H9 (cell line): ENCODE measurements around the gene CYFIP1. TPM values are rescaled to one million over a fixed set of nuclear protein-coding genes. Genes with fewer than 3 reads are reported as not detected.
A peak's percentile ranks its signal among the peaks of the same experiment; 100 is the strongest.

Experiments used
- DNase-seq: peaks from one replicate; pipeline ENCODE4 v3.0.0-alpha.2; 2017
- H2AFZ ChIP-seq: one replicate; pipeline ENCODE4 v1.6.1; 2013; ENCODE audit warnings: mild to moderate bottlenecking, low read length, control low read depth, moderate library complexity
- H2AK5ac ChIP-seq: 2 replicates; pipeline ENCODE4 v1.6.1; 2013; ENCODE audit warnings: low read length, control low read depth, mixed read lengths; ENCODE audit not compliant: insufficient read length
- H2BK120ac ChIP-seq: one replicate; pipeline ENCODE4 v1.6.1; 2013; ENCODE audit warnings: low read depth, mild to moderate bottlenecking, low read length, control low read depth, inconsistent platforms; ENCODE audit not compliant: poor library complexity, severe bottlenecking
- H2BK12ac ChIP-seq: 2 replicates; pipeline ENCODE4 v1.6.1; 2013; ENCODE audit warnings: low read length, control low read depth, mixed read lengths, low read depth; ENCODE audit not compliant: insufficient read length
- H2BK15ac ChIP-seq: 2 replicates; pipeline ENCODE4 v1.6.1; 2013; ENCODE audit warnings: low read depth, low read length, control low read depth
- H2BK20ac ChIP-seq: one replicate; pipeline ENCODE4 v1.6.1; 2013; ENCODE audit warnings: low read depth, mild to moderate bottlenecking, low read length, control low read depth, inconsistent platforms; ENCODE audit not compliant: poor library complexity, severe bottlenecking
- H2BK5ac ChIP-seq: 2 replicates; pipeline ENCODE4 v1.6.1; 2013; ENCODE audit warnings: low read length, control low read depth, mixed read lengths; ENCODE audit not compliant: insufficient read length
- H3K14ac ChIP-seq: 2 replicates; pipeline ENCODE4 v1.6.1; 2013; ENCODE audit warnings: low read length, control low read depth; ENCODE audit not compliant: insufficient read depth
- H3K18ac ChIP-seq: 2 replicates; pipeline ENCODE4 v1.6.1; 2013; ENCODE audit warnings: low read depth, mild to moderate bottlenecking, mixed read lengths, low read length, control low read depth; ENCODE audit not compliant: insufficient read length
- H3K23ac ChIP-seq: 2 replicates; pipeline ENCODE4 v1.6.1; 2013; ENCODE audit warnings: low read length, control low read depth, mixed read lengths, low read depth; ENCODE audit not compliant: insufficient read length
- H3K23me2 ChIP-seq: 2 replicates; pipeline ENCODE4 v1.6.1; 2013; ENCODE audit warnings: low read depth, mild to moderate bottlenecking, mixed read lengths, low read length, control low read depth; ENCODE audit not compliant: insufficient read length, poor library complexity, severe bottlenecking
- H3K27ac ChIP-seq: 2 replicates; pipeline ENCODE4 v1.5.1; 2013; ENCODE audit warnings: low read length, control low read depth, mixed read lengths, low read depth; ENCODE audit not compliant: insufficient read length
- H3K27me3 ChIP-seq: 2 replicates; pipeline ENCODE4 v1.6.1; 2013; ENCODE audit warnings: low read length, control low read depth, inconsistent platforms; ENCODE audit not compliant: insufficient read depth
- H3K4ac ChIP-seq: 2 replicates; pipeline ENCODE4 v1.6.1; 2013; ENCODE audit warnings: low read depth, mild to moderate bottlenecking, control low read depth, inconsistent platforms, low read length, moderate library complexity
- H3K4me1 ChIP-seq: 2 replicates; pipeline ENCODE4 v1.6.1; 2013; ENCODE audit warnings: low read length, control low read depth, inconsistent platforms; ENCODE audit not compliant: insufficient read depth
- H3K4me2 ChIP-seq: 2 replicates; pipeline ENCODE4 v1.6.1; 2013; ENCODE audit warnings: low read length, control low read depth, mixed read lengths; ENCODE audit not compliant: insufficient read length, insufficient read depth
- H3K56ac ChIP-seq: 2 replicates; pipeline ENCODE4 v1.6.1; 2013; ENCODE audit warnings: low read depth, mild to moderate bottlenecking, mixed read lengths, low read length, control low read depth; ENCODE audit not compliant: insufficient read length
- H3K79me1 ChIP-seq: 2 replicates; pipeline ENCODE4 v1.6.1; 2013; ENCODE audit warnings: low read depth, mild to moderate bottlenecking, moderate library complexity, low read length, control low read depth, inconsistent platforms; ENCODE audit not compliant: insufficient read depth, poor library complexity, severe bottlenecking
- H3K79me2 ChIP-seq: 2 replicates; pipeline ENCODE4 v1.6.1; 2013; ENCODE audit warnings: low read length, control low read depth, inconsistent platforms; ENCODE audit not compliant: insufficient read depth
- H3K9ac ChIP-seq: 2 replicates; pipeline ENCODE4 v1.6.1; 2013; ENCODE audit warnings: low read length, control low read depth, mixed read lengths; ENCODE audit not compliant: insufficient read length; ENCODE audit errors: extremely low read depth
- H3K9me3 ChIP-seq: one replicate; pipeline ENCODE4 v1.6.1; 2013; ENCODE audit warnings: low read depth, low read length, inconsistent platforms; ENCODE audit not compliant: control insufficient read depth
- H3T11ph ChIP-seq: one replicate; pipeline ENCODE4 v1.6.1; 2013; ENCODE audit warnings: mild to moderate bottlenecking, low read length, control low read depth, inconsistent platforms
- H4K20me1 ChIP-seq: one replicate; pipeline ENCODE4 v1.6.1; 2013; ENCODE audit not compliant: control insufficient read depth, insufficient read length, insufficient read depth
- H4K5ac ChIP-seq: 2 replicates; pipeline ENCODE4 v1.6.1; 2013; ENCODE audit warnings: low read depth, mild to moderate bottlenecking, mixed read lengths, low read length, control low read depth; ENCODE audit not compliant: insufficient read length
- H4K8ac ChIP-seq: replicated peaks from 2 replicates; pipeline ENCODE4 v1.6.1; 2013; ENCODE audit warnings: low read length, control low read depth, mixed read lengths, low read depth; ENCODE audit not compliant: insufficient read length
- H4K91ac ChIP-seq: 2 replicates; pipeline ENCODE4 v1.6.1; 2013; ENCODE audit warnings: low read depth, mild to moderate bottlenecking, moderate library complexity, mixed read lengths, low read length, control low read depth; ENCODE audit not compliant: insufficient read length
- H3K27ac Mint-ChIP-seq, 3 experiments: 2 replicates in 2 of 3; 3 replicates in 1 of 3; pipeline ENCODE4 v1.8.0; 2020 to 2021; ENCODE audit warnings: mixed read lengths in 3 of 3, mild to moderate bottlenecking in 1 of 3, moderate library complexity in 1 of 3
- H3K27me3 Mint-ChIP-seq: 2 replicates; pipeline ENCODE4 v1.8.0; 2021; ENCODE audit warnings: low read depth, mild to moderate bottlenecking, moderate library complexity, mixed read lengths
- H3K36me3 Mint-ChIP-seq, 3 experiments: 2 replicates in 2 of 3; 3 replicates in 1 of 3; pipeline ENCODE4 v1.8.0; 2020 to 2021; ENCODE audit warnings: low read depth in 3 of 3, mixed read lengths in 3 of 3; ENCODE audit not compliant: insufficient read depth in 1 of 3
- H3K4me1 Mint-ChIP-seq, 2 experiments: 2 replicates each; pipeline ENCODE4 v1.8.0; 2020; ENCODE audit warnings: mixed read lengths in 2 of 2
- H3K4me3 Mint-ChIP-seq, 2 experiments: 2 replicates in 1 of 2; 3 replicates in 1 of 2; pipeline ENCODE4 v1.8.0; 2020 to 2021; ENCODE audit warnings: mild to moderate bottlenecking in 2 of 2, mixed read lengths in 2 of 2, moderate library complexity in 1 of 2
- H3K9me3 Mint-ChIP-seq, 2 experiments: 2 replicates in 1 of 2; 3 replicates in 1 of 2; pipeline ENCODE4 v1.8.0; 2020; ENCODE audit warnings: mild to moderate bottlenecking in 2 of 2, mixed read lengths in 2 of 2, moderate library complexity in 1 of 2
- CTCF ChIP-seq: fragments of 200-600 bp; sonication (generic); conservative IDR thresholded peaks from 3 replicates; pipeline ENCODE4 v1.8.0; 2021; ENCODE audit warnings: antibody characterized with exemption, mild to moderate bottlenecking
- WGBS: extraction: QIAGEN DNeasy Blood & Tissue Kit; methylation state at CpG from one replicate; pipeline ENCODE4 v1.1.7; 2013; ENCODE audit warnings: missing lambda C conversion rate, low lambda C conversion rate, mixed read lengths; ENCODE audit not compliant: insufficient read length; ENCODE audit errors: extremely low coverage; 5-methylcytosine and 5-hydroxymethylcytosine counted together
- total RNA-seq: library from RNA; stranded (reverse); gene quantifications from 2 replicates; pipeline ENCODE4 v1.2.1, GENCODE V29; 2021

CYFIP1 gene
- total RNA-seq, 1 experiment from 2014 or later, result 71.2 TPM

DNA sequence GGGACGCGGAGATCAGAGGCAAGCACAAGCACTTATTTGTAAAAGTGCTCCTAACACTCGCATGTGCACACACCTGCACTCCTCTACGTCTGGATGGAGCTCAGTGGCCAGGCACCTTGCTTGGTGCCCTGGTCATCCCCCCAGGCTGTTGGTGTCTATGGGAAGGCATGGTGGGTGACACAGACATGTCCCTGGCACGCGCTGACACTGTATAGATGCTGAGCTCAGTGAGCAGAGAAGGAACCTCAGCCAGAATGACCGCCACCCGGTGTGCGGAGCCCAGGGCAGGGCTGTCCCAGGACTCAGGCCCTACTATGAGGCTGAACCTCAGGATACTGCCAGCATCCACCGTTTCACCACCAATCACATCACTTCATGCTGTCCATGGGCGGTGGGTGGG is 77.2 kb downstream of the CYFIP1 start:
- Histone ChIP-seq H3K14ac (no peak overlapping the region), H2BK120ac (no peak overlapping the region), H3K27me3 (no peaks in the 10 kb centered on the region), H2BK5ac (no peak overlapping the region), H4K8ac (no peak overlapping the region), H2BK12ac (no peak overlapping the region), H3K27ac (no peak overlapping the region), H3K4me2 (no peak overlapping the region), H3K4me1 (no peaks in the 10 kb centered on the region), H3K23ac (no peak overlapping the region), H2AFZ (no peak overlapping the region), H4K20me1 (peaks cover 3% of the 10 kb centered on the region), H2BK15ac (no peak overlapping the region), H3K79me1 (no peaks in the 10 kb centered on the region), H2AK5ac (no peak overlapping the region), H3K4ac (no peak overlapping the region), H3K23me2 (no peaks in the 10 kb centered on the region), H4K91ac (no peak overlapping the region), H4K5ac (no peak overlapping the region), H3K18ac (no peak overlapping the region), H3T11ph (no peak overlapping the region), H2BK20ac (no peak overlapping the region), H3K9ac (no peak overlapping the region), H3K9me3 (no peaks in the 10 kb centered on the region), H3K79me2 (no peaks in the 10 kb centered on the region), H3K56ac (no peak overlapping the region)
- Mint-ChIP-seq H3K9me3 (0 out of 5 replicates have a peak, but pooled peaks cover 0 to 3% of the 10 kb centered on the region in 2 experiments), H3K36me3 (peaks cover 25 to 40% (median 39%) of the 10 kb centered on the region in 3 experiments), H3K27me3 (no peaks in the 10 kb centered on the region), H3K4me3 (no peak overlapping the region), H3K27ac (peak overlapping the region in 2 of 3 experiments; percentile 65 to 75; a peak in 5 of 7 replicates), H3K4me1 (no peaks in the 10 kb centered on the region)
- TF ChIP-seq CTCF, result no peak
- no peak for DNase-seq
- WGBS, result no CpG with 5 or more reads among the region's 11 CpGs
